H1 (cell line): Measurements from ENCODE around the gene HTRA1. TPM values are rescaled to one million over a fixed set of nuclear protein-coding genes. Genes with fewer than 3 reads are reported as not detected.

Source experiments
- CTCF ChIA-PET: fragments of 300-600 bp; sonication (Branson Sonifier 250); formaldehyde crosslinking; loops from one replicate; lab custom pipeline; 2021; ENCODE audit not compliant: partially characterized antibody; lab: Charles Lee
- POLR2A ChIA-PET: fragments of 300-600 bp; sonication (Branson Sonifier 250); formaldehyde crosslinking; loops from one replicate; lab custom pipeline; 2021; ENCODE audit warnings: inconsistent platforms; ENCODE audit not compliant: partially characterized antibody; lab: Charles Lee
- DNase-seq, 2 experiments: peaks; one replicate each; pipeline versions ENCODE4 v3.0.0 to v3.0.0-alpha.2; 2010 to 2022; ENCODE audit warnings: low spot score in 2 of 2, low read depth in 1 of 2, mixed read lengths in 1 of 2
- FAIRE-seq: peaks from 2 replicates; lab custom pipeline; 2011; peaks lifted over from hg19 to GRCh38; lab: Jason Lieb, UNC
- H2AFZ ChIP-seq: 2 replicates; pipeline ENCODE4 v1.8.1; 2012; ENCODE audit warnings: low read length, inconsistent platforms
- H2AK5ac ChIP-seq: 2 replicates; pipeline ENCODE4 v1.6.1; 2013; ENCODE audit warnings: low read depth, low read length
- H2BK120ac ChIP-seq: replicated peaks from 2 replicates; pipeline ENCODE3; 2013; ENCODE audit warnings: low read depth, low read length, inconsistent platforms
- H2BK12ac ChIP-seq: 2 replicates; pipeline ENCODE4 v1.6.1; 2013; ENCODE audit warnings: low read depth, low read length
- H2BK15ac ChIP-seq: 2 replicates; pipeline ENCODE4 v1.6.1; 2013; ENCODE audit warnings: low read length
- H2BK20ac ChIP-seq: 2 replicates; pipeline ENCODE4 v1.6.1; 2013; ENCODE audit warnings: low read length
- H2BK5ac ChIP-seq: 2 replicates; pipeline ENCODE4 v1.6.1; 2013; ENCODE audit warnings: low read depth, low read length
- H3K14ac ChIP-seq: 2 replicates; pipeline ENCODE4 v1.6.1; 2013; ENCODE audit warnings: inconsistent platforms; ENCODE audit not compliant: insufficient read length
- H3K18ac ChIP-seq: 2 replicates; pipeline ENCODE4 v1.6.1; 2013; ENCODE audit warnings: low read length; ENCODE audit errors: extremely low read depth
- H3K23ac ChIP-seq: 2 replicates; pipeline ENCODE4 v1.6.1; 2013; ENCODE audit warnings: inconsistent platforms; ENCODE audit not compliant: insufficient read length
- H3K23me2 ChIP-seq: 2 replicates; pipeline ENCODE4 v1.6.1; 2013; ENCODE audit warnings: low read depth, low read length
- H3K27ac ChIP-seq: 2 replicates; pipeline ENCODE4 v1.6.1; 2011; ENCODE audit warnings: low read depth, low read length, inconsistent platforms
- H3K27me3 ChIP-seq, 4 experiments: replicated peaks in 1 of 4; 1 replicate in 1 of 4; 2 replicates in 3 of 4; pipeline versions ENCODE4 v1.6.1 to v1.8.1; 2011 to 2013; ENCODE audit warnings: low read length in 3 of 4, mild to moderate bottlenecking in 3 of 4, inconsistent platforms in 2 of 4, mixed read lengths in 2 of 4, moderate library complexity in 1 of 4; ENCODE audit not compliant: control insufficient read depth in 3 of 4, insufficient read depth in 3 of 4; ENCODE audit errors: extremely low read depth in 1 of 4
- H3K36me3 ChIP-seq, 4 experiments: 2 replicates each; pipeline versions ENCODE4 v1.6.1 to v1.8.1; 2011 to 2013; ENCODE audit warnings: mild to moderate bottlenecking in 4 of 4, low read length in 3 of 4, moderate library complexity in 2 of 4, control low read depth in 1 of 4, inconsistent platforms in 1 of 4; ENCODE audit not compliant: insufficient read depth in 4 of 4, control insufficient read depth in 2 of 4
- H3K4ac ChIP-seq: replicated peaks from 2 replicates; pipeline ENCODE3; 2013; ENCODE audit warnings: low read length, low read depth, mixed read lengths, inconsistent platforms; ENCODE audit not compliant: insufficient read length
- H3K4me1 ChIP-seq, 4 experiments: replicated peaks in 1 of 4; 1 replicate in 1 of 4; 2 replicates in 3 of 4; pipeline versions ENCODE4 v1.6.1 to v1.8.1; 2011 to 2013; ENCODE audit warnings: low read length in 3 of 4, inconsistent platforms in 2 of 4, mixed read lengths in 1 of 4; ENCODE audit not compliant: insufficient read depth in 4 of 4, control insufficient read depth in 3 of 4
- H3K4me2 ChIP-seq, 2 experiments: 2 replicates each; pipeline versions ENCODE4 v1.6.1 to v1.8.1; 2011 to 2013; ENCODE audit warnings: low read depth in 2 of 2, low read length in 2 of 2, control low read depth in 1 of 2, inconsistent platforms in 1 of 2, mild to moderate bottlenecking in 1 of 2; ENCODE audit not compliant: insufficient read depth in 1 of 2
- H3K4me3 ChIP-seq, 4 experiments: fragments of 200-600, 300-600 bp in 1 of 4; sonication (generic), shearing (Covaris generic), sonication (Bioruptor Twin) in 1 of 4; 2 replicates each; pipeline versions ENCODE4 v1.5.1 to v1.8.1; 2011 to 2016; ENCODE audit warnings: low read length in 4 of 4, low read depth in 3 of 4, control low read depth in 2 of 4, inconsistent platforms in 2 of 4, mild to moderate bottlenecking in 2 of 4, mixed read lengths in 1 of 4, moderate library complexity in 1 of 4; ENCODE audit not compliant: insufficient read depth in 2 of 4; ENCODE audit errors: extremely low read depth in 1 of 4
- H3K56ac ChIP-seq: replicated peaks from 2 replicates; pipeline ENCODE3; 2013; ENCODE audit warnings: low read depth, mild to moderate bottlenecking, mixed read lengths, low read length, inconsistent platforms; ENCODE audit not compliant: insufficient read length
- H3K79me1 ChIP-seq: 2 replicates; pipeline ENCODE4 v1.6.1; 2013; ENCODE audit warnings: low read depth, low read length, control low read depth
- H3K79me2 ChIP-seq, 2 experiments: 2 replicates each; pipeline versions ENCODE4 v1.6.1 to v1.8.1; 2012 to 2013; ENCODE audit warnings: low read length in 2 of 2, mild to moderate bottlenecking in 2 of 2, inconsistent platforms in 1 of 2; ENCODE audit not compliant: insufficient read depth in 2 of 2, control insufficient read depth in 1 of 2
- H3K9ac ChIP-seq, 4 experiments: replicated peaks in 1 of 4; 1 replicate in 1 of 4; 2 replicates in 3 of 4; pipeline versions ENCODE4 v1.6.1 to v1.8.1; 2011 to 2013; ENCODE audit warnings: low read depth in 3 of 4, low read length in 3 of 4, control low read depth in 2 of 4, mild to moderate bottlenecking in 2 of 4, moderate library complexity in 2 of 4, inconsistent platforms in 1 of 4; ENCODE audit errors: extremely low read depth in 1 of 4
- H3K9me3 ChIP-seq, 2 experiments: 2 replicates each; pipeline versions ENCODE4 v1.6.1 to v1.8.1; 2012 to 2013; ENCODE audit warnings: mild to moderate bottlenecking in 2 of 2, moderate library complexity in 2 of 2, control low read depth in 1 of 2, inconsistent platforms in 1 of 2, low read depth in 1 of 2, low read length in 1 of 2, mixed read lengths in 1 of 2; ENCODE audit not compliant: insufficient read depth in 2 of 2
- H4K20me1 ChIP-seq, 2 experiments: replicated peaks in 1 of 2; 2 replicates each; pipeline versions ENCODE3 to v1.8.1; 2011 to 2013; ENCODE audit warnings: inconsistent platforms in 2 of 2, low read length in 2 of 2, mild to moderate bottlenecking in 1 of 2; ENCODE audit not compliant: insufficient read depth in 2 of 2, control insufficient read depth in 1 of 2
- H4K5ac ChIP-seq: 2 replicates; pipeline ENCODE4 v1.6.1; 2013; ENCODE audit warnings: low read length, low read depth, mixed read lengths, inconsistent platforms; ENCODE audit not compliant: insufficient read length
- H4K8ac ChIP-seq: 2 replicates; pipeline ENCODE4 v1.8.0; 2013; ENCODE audit warnings: mild to moderate bottlenecking, moderate library complexity, low read length, inconsistent platforms; ENCODE audit not compliant: insufficient read depth; ENCODE audit errors: extremely low read depth
- H4K91ac ChIP-seq: replicated peaks from 2 replicates; pipeline ENCODE3; 2013; ENCODE audit warnings: low read length, mixed read lengths, inconsistent platforms; ENCODE audit not compliant: insufficient read length
- CHD2 ChIP-seq: IDR thresholded peaks from 2 replicates; pipeline ENCODE4 v1.6.1; 2012; ENCODE audit warnings: low read length, improper control_type of control experiment
- CTCF ChIP-seq, 3 experiments: IDR thresholded peaks; 1 replicate in 2 of 3; 2 replicates in 1 of 3; pipeline versions ENCODE4 v1.5.1 to v1.6.1; 2011; ENCODE audit warnings: low read length in 3 of 3, mild to moderate bottlenecking in 3 of 3, inconsistent platforms in 2 of 3, low read depth in 1 of 3, moderate library complexity in 1 of 3; ENCODE audit not compliant: insufficient read depth in 1 of 3; ENCODE audit errors: control extremely low read depth in 1 of 3
- MAX ChIP-seq: IDR thresholded peaks from 2 replicates; pipeline ENCODE4 v1.6.1; 2012; ENCODE audit warnings: inconsistent platforms
- POLR2A ChIP-seq, 2 experiments: IDR thresholded peaks; 1 replicate in 1 of 2; 2 replicates in 1 of 2; pipeline ENCODE4 v1.6.1; 2011; ENCODE audit warnings: low read depth in 2 of 2, low read length in 2 of 2, mild to moderate bottlenecking in 2 of 2; ENCODE audit errors: control extremely low read depth in 1 of 2
- POU5F1 ChIP-seq: IDR thresholded peaks from 2 replicates; pipeline ENCODE4 v1.6.1; 2011; ENCODE audit warnings: low read depth, mild to moderate bottlenecking, low read length, moderate library complexity
- RAD21 ChIP-seq, 2 experiments: IDR thresholded peaks in 1 of 2; conservative IDR thresholded peaks in 1 of 2; 2 replicates each; pipeline ENCODE4 v1.6.1; 2011; ENCODE audit warnings: low read depth in 2 of 2, low read length in 2 of 2, improper control_type of control experiment in 1 of 2, inconsistent platforms in 1 of 2, mild to moderate bottlenecking in 1 of 2, moderate library complexity in 1 of 2
- SAP30 ChIP-seq: fragments of 300-600 bp; sonication (generic); IDR thresholded peaks from 2 replicates; pipeline ENCODE4 v1.7.1; 2012; ENCODE audit warnings: low read length, moderate library complexity, mild to moderate bottlenecking, inconsistent platforms; ENCODE audit not compliant: insufficient read depth, insufficient replicate concordance
- SIRT6 ChIP-seq: IDR thresholded peaks from one replicate; pipeline ENCODE4 v1.7.1; 2012; ENCODE audit warnings: low read length, inconsistent platforms
- SUZ12 ChIP-seq: fragments of 200-600 bp; sonication (generic); IDR thresholded peaks from 2 replicates; pipeline ENCODE4 v1.6.1; 2012; ENCODE audit warnings: mild to moderate bottlenecking, inconsistent platforms, low read length, moderate library complexity, mixed read lengths
- WGBS, 2 experiments: shearing (Covaris generic) in 1 of 2; methylation state at CpG; one replicate each; pipeline versions ENCODE4 v1.1.6 to v1.1.7; 2013 to 2015; ENCODE audit warnings: low lambda C conversion rate in 2 of 2, mixed read lengths in 2 of 2, inconsistent platforms in 1 of 2, low coverage in 1 of 2, missing lambda C conversion rate in 1 of 2; ENCODE audit not compliant: insufficient replicate concordance in 2 of 2, insufficient coverage in 1 of 2, insufficient read length in 1 of 2; ENCODE audit errors: extremely low coverage in 1 of 2, missing lambda C conversion rate in 1 of 2; 5-methylcytosine and 5-hydroxymethylcytosine counted together
- polyA plus RNA-seq, 7 experiments: library from polyadenylated mRNA; depleted of rRNA in 3 of 7; stranded (reverse) in 5 of 7; unstranded in 2 of 7; fragments of >200 nt in 5 of 7; fragments of 200-250 nt in 2 of 7; gene quantifications; 1 replicate in 5 of 7; 2 replicates in 1 of 7; 4 replicates in 1 of 7; pipeline versions ENCODE4 v1.2.1 to v1.2.3, GENCODE V29; 2011 to 2013; ENCODE audit warnings: missing spikeins in 2 of 7, mixed read lengths in 2 of 7
- total RNA-seq: library from RNA; stranded (reverse); fragmentation: NEBNext Ultra II Directional; extraction: Animal tissue kit (Norgen Biotek cat#: 25700); gene quantifications from 2 replicates; pipeline ENCODE4 v1.2.1, GENCODE V29; 2021
- TF ChIP-seq, protein P1 (sequence below): IDR thresholded peaks from 2 replicates; pipeline ENCODE4 v1.6.1; 2012; ENCODE audit warnings: inconsistent platforms

HTRA1 gene
- total and polyA plus RNA-seq, 2 of the 8 experiments (the other 6 are each of a cell fraction or from before 2014, with no cell fraction given) = 15.8 to 20.1 TPM

- Histone ChIP-seq H4K91ac (no peak overlapping the region), H2BK15ac (no peak overlapping the region), H3K4me3 (no peak overlapping the region), H3K23me2 (no peaks in the 10 kb centered on the region), H3K4me2 (no peak overlapping the region), H3K4ac (no peak overlapping the region), H3K27me3 (no peaks in the 10 kb centered on the region), H3K23ac (no peak overlapping the region), H3K27ac (no peak overlapping the region), H3K56ac (no peak overlapping the region), H4K20me1 (no peaks in the 10 kb centered on the region), H2BK20ac (no peak overlapping the region), H4K8ac (no peak overlapping the region), H2BK5ac (no peak overlapping the region), H3K9ac (no peak overlapping the region), H3K4me1 (no peaks in the 10 kb centered on the region), H3K9me3 (no peaks in the 10 kb centered on the region), H3K79me1 (no peaks in the 10 kb centered on the region), H4K5ac (no peak overlapping the region), H2BK12ac (no peak overlapping the region), H2BK120ac (no peak overlapping the region), H3K14ac (no peak overlapping the region), H3K18ac (no peak overlapping the region), H2AFZ (no peak overlapping the region), H3K36me3 (no peaks in the 10 kb centered on the region), H2AK5ac (no peak overlapping the region), H3K79me2 (no peaks in the 10 kb centered on the region)
- TF ChIP-seq SIRT6 (no peak), MAX (0 out of 2 replicates have a peak, but pooled peaks have one; percentile 20), CHD2 (no peak), RAD21 (IDR thresholded peaks at IDR 0.05 in 1 of 2, conservative IDR thresholded peaks at IDR 0.05 in 1 of 2; ENCODE audit: low read depth in 2 of 2, low read length in 2 of 2) (peak in 1 of 2 experiments; percentile 11; a peak in 1 of 4 replicates), CTCF (IDR thresholded peaks at IDR 0.05; ENCODE audit: control extremely low read depth in 1 of 3, insufficient read depth in 1 of 3, low read depth in 1 of 3, low read length in 3 of 3) (peak in 2 of 3 experiments; percentile 3 to 13; a peak in 2 of 4 replicates), SUZ12 (no peak), SAP30 (no peak), POLR2A (IDR thresholded peaks at IDR 0.05; ENCODE audit: control extremely low read depth in 1 of 2, low read depth in 2 of 2, low read length in 2 of 2) (no peak), POU5F1 (no peak)
- TF ChIP-seq, protein P1, sequence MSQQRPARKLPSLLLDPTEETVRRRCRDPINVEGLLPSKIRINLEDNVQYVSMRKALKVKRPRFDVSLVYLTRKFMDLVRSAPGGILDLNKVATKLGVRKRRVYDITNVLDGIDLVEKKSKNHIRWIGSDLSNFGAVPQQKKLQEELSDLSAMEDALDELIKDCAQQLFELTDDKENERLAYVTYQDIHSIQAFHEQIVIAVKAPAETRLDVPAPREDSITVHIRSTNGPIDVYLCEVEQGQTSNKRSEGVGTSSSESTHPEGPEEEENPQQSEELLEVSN = peak; percentile 33; the same call in 1 of the 2 replicates
- FAIRE-seq (no peak), DNase-seq (no peak)
- ChIA-PET POLR2A (no interaction called here), CTCF (interaction anchor here (1.3 to 5.0 kb wide), 3 partner anchors 14 to 92 kb away, joined by 4 to 33 read pairs (median 10); no protein-coding TSS in a partner anchor)
- WGBS, 2 experiments = 85% methylated on average over 7 of the region's 9 CpGs; no CpG with 5 or more reads in 1 of the 2 experiments
Observed at GRCh38 chr10:122551450-122551849, 90.1 kb downstream of the HTRA1 start.
